Measurements from ENCODE around the gene CROT. TPM values are rescaled to one million over a fixed set of nuclear protein-coding genes. Genes with fewer than 3 reads are reported as not detected.

The CROT gene
- total RNA-seq, 3 donors from 2014 or later (not counting 1 experiment from before 2014, with no cell fraction given) = 17.5 to 19.0 (median 17.9) TPM

- H3K27me3 Mint-ChIP-seq (ENCODE audit: low read depth in 2 of 2) = peaks cover 5 to 6% of the 10 kb centered on the region in 2 donors
- intact Hi-C loops (cut with micrococcal nuclease) = no loop called here
- H3K4me1 ChIP-seq (ENCODE audit: control insufficient read depth, insufficient read depth, low read length) = no peaks in the 10 kb centered on the region
- WGBS (ENCODE audit: insufficient coverage) = 67% methylated on average over 2 of the region's 4 CpGs
- no peaks in the 10 kb centered on the region for H3K9me3 ChIP-seq (ENCODE audit: control insufficient read depth, insufficient read depth, low read length)
- H3K27ac ChIP-seq (ENCODE audit: low read length) = no peak overlapping the region
- H3K4me3 ChIP-seq (ENCODE audit: low read length) = no peak overlapping the region
- H3K9me3 Mint-ChIP-seq = no peaks in the 10 kb centered on the region
- H3K4me3 Mint-ChIP-seq = no peak overlapping the region
- no peak overlapping the region for H3K27ac Mint-ChIP-seq
- H3K36me3 ChIP-seq (ENCODE audit: control insufficient read depth, insufficient read depth, low read length) = no peaks in the 10 kb centered on the region
- no peaks in the 10 kb centered on the region for H3K36me3 Mint-ChIP-seq
- DNase-seq (no peak), ATAC-seq (no peak)
- H3K4me1 Mint-ChIP-seq = peaks cover 0 to 5% of the 10 kb centered on the region in 2 donors
- TF ChIP-seq, protein P1, sequence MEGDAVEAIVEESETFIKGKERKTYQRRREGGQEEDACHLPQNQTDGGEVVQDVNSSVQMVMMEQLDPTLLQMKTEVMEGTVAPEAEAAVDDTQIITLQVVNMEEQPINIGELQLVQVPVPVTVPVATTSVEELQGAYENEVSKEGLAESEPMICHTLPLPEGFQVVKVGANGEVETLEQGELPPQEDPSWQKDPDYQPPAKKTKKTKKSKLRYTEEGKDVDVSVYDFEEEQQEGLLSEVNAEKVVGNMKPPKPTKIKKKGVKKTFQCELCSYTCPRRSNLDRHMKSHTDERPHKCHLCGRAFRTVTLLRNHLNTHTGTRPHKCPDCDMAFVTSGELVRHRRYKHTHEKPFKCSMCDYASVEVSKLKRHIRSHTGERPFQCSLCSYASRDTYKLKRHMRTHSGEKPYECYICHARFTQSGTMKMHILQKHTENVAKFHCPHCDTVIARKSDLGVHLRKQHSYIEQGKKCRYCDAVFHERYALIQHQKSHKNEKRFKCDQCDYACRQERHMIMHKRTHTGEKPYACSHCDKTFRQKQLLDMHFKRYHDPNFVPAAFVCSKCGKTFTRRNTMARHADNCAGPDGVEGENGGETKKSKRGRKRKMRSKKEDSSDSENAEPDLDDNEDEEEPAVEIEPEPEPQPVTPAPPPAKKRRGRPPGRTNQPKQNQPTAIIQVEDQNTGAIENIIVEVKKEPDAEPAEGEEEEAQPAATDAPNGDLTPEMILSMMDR (IDR thresholded peaks at IDR 0.05) = no peak
- H3K27me3 ChIP-seq (ENCODE audit: control insufficient read depth, insufficient read depth, low read length) = no peaks in the 10 kb centered on the region
Measured at GRCh38 chr7:87445897-87446296, 100.4 kb downstream of the CROT start.

DNA sequence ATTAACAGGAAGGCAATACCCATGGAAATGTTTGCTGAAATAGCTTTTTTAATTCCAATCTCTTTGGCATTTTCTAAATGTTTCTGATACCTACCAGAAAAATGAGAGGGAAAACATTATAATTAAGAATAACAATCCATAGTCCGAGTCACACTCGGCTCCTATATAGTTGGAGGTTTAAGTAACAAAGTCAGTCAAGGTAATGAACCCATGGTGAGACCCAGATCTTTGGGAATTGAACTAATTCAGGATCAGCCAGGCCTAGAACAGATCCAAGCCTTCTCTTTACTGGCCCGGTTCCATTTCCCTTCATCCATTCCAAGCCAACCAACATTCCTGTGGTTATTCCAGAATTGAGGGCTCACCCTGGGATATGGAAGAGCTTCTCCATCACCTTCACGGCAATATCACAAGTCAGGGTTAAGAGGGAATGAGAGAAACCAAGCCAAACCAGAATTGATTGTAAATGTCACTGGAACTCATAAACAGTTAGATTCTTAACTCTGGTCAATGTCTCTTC, 101.7 kb downstream of the CROT start:
- no peak for DNase-seq
- Histone ChIP-seq H3K4me1 (ENCODE audit: control insufficient read depth, insufficient read depth, low read length) (no peaks in the 10 kb centered on the region), H3K27me3 (ENCODE audit: control insufficient read depth, insufficient read depth, low read length) (no peaks in the 10 kb centered on the region), H3K36me3 (ENCODE audit: control insufficient read depth, insufficient read depth, low read length) (no peaks in the 10 kb centered on the region), H3K9me3 (ENCODE audit: control insufficient read depth, insufficient read depth, low read length) (no peaks in the 10 kb centered on the region), H3K4me3 (ENCODE audit: low read length) (no peak overlapping the region), H3K27ac (ENCODE audit: low read length) (no peak overlapping the region)
- TF ChIP-seq, protein P1 (IDR thresholded peaks at IDR 0.05) = no peak
- Mint-ChIP-seq H3K4me3 (no peak overlapping the region), H3K9me3 (no peaks in the 10 kb centered on the region), H3K4me1 (peaks cover 0 to 5% of the 10 kb centered on the region in 2 donors), H3K27me3 (ENCODE audit: low read depth in 2 of 2) (peaks cover 5 to 13% of the 10 kb centered on the region in 2 donors), H3K36me3 (no peaks in the 10 kb centered on the region), H3K27ac (no peak overlapping the region)
- 93% methylated on average over 3 of the region's 4 CpGs for WGBS (ENCODE audit: insufficient coverage)
- ATAC-seq = no peak
- intact Hi-C loops (cut with micrococcal nuclease) = no loop called here

DNA sequence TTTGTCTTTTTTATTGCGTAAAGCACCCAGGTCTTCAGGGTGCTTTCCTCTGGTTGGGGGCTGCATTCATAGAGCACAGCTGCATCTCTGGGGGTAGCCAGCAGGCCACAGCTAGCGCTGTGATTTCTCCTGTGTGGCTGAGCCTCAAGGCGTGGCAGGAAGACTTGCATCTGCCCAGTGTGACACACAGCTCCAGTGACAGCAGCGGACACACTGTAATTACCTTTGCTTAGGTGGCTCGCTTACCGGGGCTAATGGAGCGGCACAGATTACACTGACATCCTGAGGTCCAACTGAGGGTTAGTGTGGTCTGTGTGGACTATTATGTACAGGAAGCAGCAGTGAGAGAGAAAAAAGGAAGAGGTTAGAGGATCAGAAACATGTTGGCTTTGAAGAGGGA, 102.9 kb downstream of the CROT start:
- Mint-ChIP-seq H3K27ac (no peak overlapping the region), H3K36me3 (no peaks in the 10 kb centered on the region), H3K27me3 (ENCODE audit: low read depth in 2 of 2) (peaks cover 2 to 22% of the 10 kb centered on the region in 2 donors), H3K4me1 (peaks cover 0 to 5% of the 10 kb centered on the region in 2 donors), H3K9me3 (no peaks in the 10 kb centered on the region), H3K4me3 (no peak overlapping the region)
- intact Hi-C loops (cut with micrococcal nuclease) = no loop called here
- Histone ChIP-seq H3K9me3 (ENCODE audit: control insufficient read depth, insufficient read depth, low read length) (no peaks in the 10 kb centered on the region), H3K4me3 (ENCODE audit: low read length) (no peak overlapping the region), H3K27me3 (ENCODE audit: control insufficient read depth, insufficient read depth, low read length) (no peaks in the 10 kb centered on the region), H3K36me3 (ENCODE audit: control insufficient read depth, insufficient read depth, low read length) (no peaks in the 10 kb centered on the region), H3K4me1 (ENCODE audit: control insufficient read depth, insufficient read depth, low read length) (no peaks in the 10 kb centered on the region), H3K27ac (ENCODE audit: low read length) (no peak overlapping the region)
- no peak for DNase-seq
- 37% methylated on average over 7 of the region's 7 CpGs for WGBS (ENCODE audit: insufficient coverage)
- TF ChIP-seq, protein P1 (IDR thresholded peaks at IDR 0.05) = no peak
- no peak for ATAC-seq

Other genes with a start within 250 kb of the CROT start
- 100 to 1,000 TPM; 154 to 178 (median 160) TPM for gene DMTF1, start 193.2 kb upstream of the CROT start, total RNA-seq
- gene TMEM243, start 125.9 kb upstream of the CROT start, total RNA-seq = 10 to 100 TPM; 52.5 to 61.8 (median 55.2) TPM
- under 1 TPM; 0.14 to 0.63 (median 0.50) TPM for gene ABCB4, start 130.0 kb downstream of the CROT start, total RNA-seq

Data from natural killer cell (primary cell).